NCI-H446 treated with DMSO at 0.1 percent for 48 hours (cell line): ENCODE measurements around the gene HRCT1.
A peak's percentile ranks its signal among the peaks of the same experiment; 100 is the strongest.
"Not testable (repeated sequence)": the region's sequence is repeated elsewhere in the genome, so short reads cannot be mapped to it uniquely, and the experiment has no call there.

ENCODE experiments used
- DNase-seq: peaks from one replicate; lab custom pipeline; 2025; lab: John Stamatoyannopoulos, UW

The HRCT1 gene

DNA sequence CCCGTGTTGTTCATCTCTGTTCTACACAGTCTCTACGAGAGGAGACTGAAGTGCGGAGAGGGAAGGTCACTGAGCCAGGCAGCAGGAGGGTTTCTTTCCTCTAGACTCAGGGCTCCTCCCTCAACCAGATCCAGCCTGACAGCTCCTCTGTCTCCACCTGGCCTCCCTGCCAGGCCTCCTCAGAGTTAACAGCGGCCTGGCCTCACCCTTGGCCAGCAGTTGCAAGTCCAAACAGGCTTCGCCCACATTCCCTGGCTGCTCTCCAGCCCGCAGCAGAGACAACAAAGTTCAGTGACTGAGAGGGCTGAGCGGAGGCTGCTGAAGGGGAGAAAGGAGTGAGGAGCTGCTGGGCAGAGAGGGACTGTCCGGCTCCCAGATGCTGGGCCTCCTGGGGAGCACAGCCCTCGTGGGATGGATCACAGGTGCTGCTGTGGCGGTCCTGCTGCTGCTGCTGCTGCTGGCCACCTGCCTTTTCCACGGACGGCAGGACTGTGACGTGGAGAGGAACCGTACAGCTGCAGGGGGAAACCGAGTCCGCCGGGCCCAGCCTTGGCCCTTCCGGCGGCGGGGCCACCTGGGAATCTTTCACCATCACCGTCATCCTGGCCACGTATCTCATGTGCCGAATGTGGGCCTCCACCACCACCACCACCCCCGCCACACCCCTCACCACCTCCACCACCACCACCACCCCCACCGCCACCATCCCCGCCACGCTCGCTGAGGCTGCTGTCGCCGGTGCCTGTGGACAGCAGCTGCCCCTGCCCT, at the start of gene HRCT1:
HRCT1 (plus strand) TSS at position 291 of the 768 bp plus-strand sequence; CDS start at position 377, 86 bp downstream.
- DNase-seq, result peak; percentile 92

- no peak for DNase-seq
Observed at GRCh38 chr9:35856206-35856605, 49.8 kb upstream of the HRCT1 start.

DNA sequence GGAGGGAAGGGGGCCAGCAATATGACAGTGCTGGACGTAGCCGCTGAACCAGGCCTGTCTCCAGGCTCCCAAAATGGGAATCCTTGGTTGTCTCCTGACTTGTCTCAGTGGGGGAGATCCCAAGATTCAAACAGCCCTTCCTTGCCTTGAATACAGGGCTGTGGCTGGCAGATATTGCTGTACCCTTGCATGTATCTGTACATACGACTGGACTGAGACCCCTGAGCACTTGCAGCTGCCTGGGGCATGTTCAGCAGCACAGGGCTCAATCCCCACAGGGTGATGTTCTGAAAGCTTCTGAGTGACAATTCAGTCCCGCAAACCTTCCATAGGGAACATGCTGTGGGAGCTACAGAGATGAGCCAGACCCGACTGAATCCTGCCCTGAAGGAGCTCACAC, 49.1 kb upstream of the HRCT1 start:
- DNase-seq, result no peak

DNA sequence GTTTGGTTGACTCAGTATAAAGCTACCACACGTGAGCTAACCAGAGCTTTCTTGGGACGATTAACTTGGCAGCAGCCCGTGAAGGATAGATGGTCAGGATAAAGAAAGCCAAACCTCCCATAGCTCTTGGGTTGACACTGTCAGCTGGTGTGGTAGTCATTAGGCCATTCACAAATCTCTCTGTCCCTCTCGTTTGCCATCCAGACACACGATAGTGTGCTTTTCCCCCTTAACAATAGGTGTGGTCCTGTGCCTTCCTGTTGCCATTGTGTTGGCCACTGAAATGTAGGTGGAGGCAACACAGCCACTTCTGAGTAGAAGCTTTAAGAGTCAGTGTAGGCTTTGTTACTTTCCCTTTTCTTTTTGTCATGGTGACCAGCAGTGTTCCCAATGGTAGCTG, 47.5 kb upstream of the HRCT1 start:
- DNase-seq, result no peak

- DNase-seq, result no peak
Observed at GRCh38 chr9:35859310-35859989, 46.6 kb upstream of the HRCT1 start.

DNA sequence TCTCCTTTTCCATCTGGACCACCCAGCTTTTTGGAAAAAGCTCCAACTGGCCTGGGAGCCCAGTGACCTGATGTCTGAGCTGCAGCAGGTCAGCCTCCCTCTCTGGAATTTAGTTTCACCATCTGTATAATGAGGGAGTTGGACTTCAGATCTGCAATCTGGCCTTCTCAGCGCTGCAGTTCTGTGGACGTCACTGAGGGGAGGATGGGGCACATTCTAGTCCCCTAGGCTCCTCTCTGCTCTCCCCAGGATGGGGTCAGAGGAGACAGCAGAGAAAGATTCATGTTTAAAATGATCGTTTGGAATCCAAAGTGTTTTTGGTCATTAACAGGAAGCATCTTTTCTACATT, 46.0 kb upstream of the HRCT1 start:
- no peak for DNase-seq

DNA sequence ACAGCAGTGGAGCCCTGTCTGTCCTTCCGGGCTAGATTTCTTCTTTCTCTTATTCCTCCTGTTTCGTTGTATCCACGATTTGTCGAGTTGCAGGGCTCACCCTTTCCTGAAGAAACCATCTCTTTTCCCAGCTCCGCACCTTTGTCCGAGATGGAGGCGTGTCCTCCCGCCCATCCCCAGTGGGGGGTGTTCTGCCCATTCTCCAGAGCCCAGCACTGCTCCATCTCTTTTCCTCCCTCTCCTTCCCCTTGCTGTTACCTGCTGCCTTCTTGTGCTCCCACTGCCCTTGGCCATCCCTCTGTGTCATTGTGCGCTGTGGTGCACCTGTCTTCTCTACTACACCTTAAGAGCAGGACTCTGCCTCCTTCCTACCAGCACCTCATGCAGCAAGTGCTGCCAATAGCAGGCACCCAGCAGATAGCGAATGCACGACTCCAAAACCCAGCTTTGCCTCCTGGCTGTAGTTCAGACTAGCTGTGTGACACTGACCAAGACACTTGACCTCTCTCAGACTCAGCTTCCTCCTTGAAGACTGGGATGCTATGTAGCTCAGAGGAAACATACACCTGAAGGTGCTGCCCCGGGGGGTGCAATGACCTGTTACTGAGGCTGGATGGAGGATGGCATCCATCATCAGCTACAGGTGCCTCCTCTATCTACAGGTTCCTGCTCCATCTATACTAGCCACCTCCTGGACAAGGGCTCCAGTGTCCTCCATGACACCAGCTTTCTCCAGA, 44.7 kb upstream of the HRCT1 start:
- no peak for DNase-seq

- DNase-seq, result no peak
Observed at GRCh38 chr9:35862328-35862727, 43.7 kb upstream of the HRCT1 start.

GRCh38 chr9:35863583-35863982, 42.4 kb upstream of the HRCT1 start:
- DNase-seq, result no peak

DNA sequence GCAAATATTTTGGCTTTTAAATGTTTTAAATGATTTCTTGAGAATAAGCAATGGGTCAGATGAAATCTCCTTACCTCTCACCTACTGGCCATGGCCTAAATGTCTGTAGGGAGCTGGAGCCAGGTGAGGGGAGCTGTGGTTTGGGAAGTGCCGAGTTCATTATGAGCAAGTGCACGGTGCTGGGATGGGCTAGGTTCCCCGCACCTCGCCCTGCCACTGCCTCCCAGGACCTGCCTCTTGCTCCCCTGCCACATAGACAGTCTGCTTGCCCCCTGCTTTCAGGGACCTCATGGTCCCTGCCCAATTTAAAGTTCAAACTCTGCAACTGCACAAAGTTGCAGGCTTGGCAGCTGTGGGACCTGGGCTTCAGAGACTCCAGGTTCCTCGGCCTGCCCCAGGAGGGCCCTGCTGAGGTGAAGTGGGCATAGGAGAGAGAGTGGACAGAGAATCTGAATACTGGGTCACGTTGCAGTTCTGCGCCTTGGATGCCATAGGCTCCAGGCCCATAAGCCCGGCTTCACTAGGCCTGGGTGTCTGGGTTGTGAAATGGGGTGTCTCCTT, 41.2 kb upstream of the HRCT1 start:
- DNase-seq, result no peak

- no peak for DNase-seq
Observed at GRCh38 chr9:35867538-35867937, 38.5 kb upstream of the HRCT1 start.

- DNase-seq, result no peak
Observed at GRCh38 chr9:35868933-35869332, 37.1 kb upstream of the HRCT1 start.

- DNase-seq, result no peak
Observed at GRCh38 chr9:35869621-35870216, 36.3 kb upstream of the HRCT1 start.

DNA sequence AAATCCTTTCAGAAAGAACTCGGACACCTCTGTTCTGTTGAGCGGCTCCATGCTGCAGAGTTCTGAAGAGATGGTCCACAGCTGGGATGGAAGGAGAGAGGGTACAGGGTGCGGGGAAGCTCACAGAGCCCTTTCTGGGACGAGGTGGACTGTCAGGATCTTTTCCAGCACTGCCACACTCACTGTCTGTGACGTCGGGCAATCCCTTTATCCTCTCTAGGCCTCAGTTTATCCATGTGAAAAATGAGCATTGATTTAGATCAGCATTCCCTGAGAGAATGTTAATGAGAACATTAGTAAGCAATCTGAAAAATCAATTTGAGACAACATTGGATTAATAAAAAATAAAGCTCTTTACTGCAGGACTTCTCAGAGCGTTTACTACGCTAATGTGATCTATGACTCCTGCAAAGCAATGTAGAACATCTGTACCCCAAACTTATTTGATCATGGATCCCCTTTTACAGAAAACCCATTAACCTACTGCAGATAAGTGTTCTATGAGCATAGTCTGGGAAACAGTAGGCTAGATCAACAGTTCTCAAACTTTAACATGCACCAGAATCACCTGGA, 35.6 kb upstream of the HRCT1 start, which contains the start of gene OR13J1:
OR13J1 (minus strand) TSS at position 51 of the 573 bp plus-strand sequence; CDS start at position 51, 0 bp downstream.
- DNase-seq, result no peak

- no peak for DNase-seq
Observed at GRCh38 chr9:35871545-35871944, 34.5 kb upstream of the HRCT1 start.

DNA sequence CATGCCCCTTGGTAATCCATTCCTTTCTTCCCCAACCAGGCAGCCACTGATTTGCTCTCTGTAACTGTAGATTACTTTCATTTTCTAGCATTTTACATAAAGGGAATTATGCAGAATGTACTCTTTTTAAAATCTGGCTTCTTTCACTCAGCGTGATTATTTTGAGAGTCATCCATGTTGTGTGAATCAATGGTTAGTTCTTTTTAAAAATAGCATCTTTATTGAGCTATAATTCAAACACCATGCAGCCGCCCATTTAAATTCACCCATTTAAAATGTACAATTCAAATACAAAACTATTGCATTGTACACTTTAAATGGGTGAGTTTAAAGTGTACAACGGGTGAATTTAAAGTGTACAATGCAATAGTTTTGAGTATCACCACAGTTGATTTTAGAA, 33.5 kb upstream of the HRCT1 start:
- no peak for DNase-seq

DNA sequence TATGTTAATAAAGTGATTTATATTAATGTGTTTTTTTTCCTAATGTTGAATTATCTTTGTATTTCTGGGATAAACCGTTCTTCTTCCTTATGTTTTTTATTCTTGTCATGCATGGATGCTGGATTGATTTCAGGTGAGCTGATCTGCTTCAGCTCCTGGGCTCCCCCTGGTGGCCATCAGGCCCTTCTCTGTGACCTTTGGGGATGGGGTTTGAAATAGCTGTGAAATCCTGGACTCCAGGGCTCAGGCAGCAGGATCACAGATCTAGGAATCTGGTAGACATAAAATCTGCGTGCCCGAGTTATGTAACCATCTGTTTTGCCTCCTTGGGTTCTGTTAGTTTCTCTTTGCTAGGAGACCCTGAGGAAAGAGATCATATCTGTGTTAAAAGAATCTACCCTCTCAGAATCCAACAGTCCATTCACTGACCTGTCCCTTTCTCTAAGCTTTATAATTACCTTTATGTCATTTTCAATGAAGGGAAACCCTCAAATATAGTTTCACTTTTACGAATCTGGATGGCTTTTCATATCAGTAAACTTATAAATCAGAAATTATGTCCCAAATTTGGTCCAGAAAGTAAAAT, 23.6 kb upstream of the HRCT1 start:
- peak; percentile 20 for DNase-seq

- DNase-seq, result no peak
Observed at GRCh38 chr9:35882996-35883395, 23.0 kb upstream of the HRCT1 start.

DNA sequence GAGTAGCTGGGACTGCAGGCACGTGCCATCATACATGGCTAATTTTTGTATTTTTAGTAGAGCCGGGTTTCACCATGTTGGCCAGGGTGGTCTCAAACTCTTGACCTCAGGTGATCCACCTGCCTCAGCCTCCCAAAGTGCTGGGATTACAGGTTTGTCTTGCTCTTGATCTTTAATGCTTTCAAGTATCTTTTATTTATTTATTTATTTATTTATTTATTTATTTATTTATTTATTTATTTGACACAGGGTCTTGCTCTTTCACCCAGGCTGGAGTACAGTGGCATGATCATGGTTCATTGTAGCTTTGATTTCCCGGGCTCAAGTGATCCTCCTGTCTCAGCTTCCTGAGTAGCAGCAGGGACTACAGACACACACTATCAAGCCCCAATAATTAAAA, 21.1 kb upstream of the HRCT1 start:
- DNase-seq, result not testable (repeated sequence)

- DNase-seq, result no peak
Observed at GRCh38 chr9:35891646-35892045, 14.4 kb upstream of the HRCT1 start.

DNA sequence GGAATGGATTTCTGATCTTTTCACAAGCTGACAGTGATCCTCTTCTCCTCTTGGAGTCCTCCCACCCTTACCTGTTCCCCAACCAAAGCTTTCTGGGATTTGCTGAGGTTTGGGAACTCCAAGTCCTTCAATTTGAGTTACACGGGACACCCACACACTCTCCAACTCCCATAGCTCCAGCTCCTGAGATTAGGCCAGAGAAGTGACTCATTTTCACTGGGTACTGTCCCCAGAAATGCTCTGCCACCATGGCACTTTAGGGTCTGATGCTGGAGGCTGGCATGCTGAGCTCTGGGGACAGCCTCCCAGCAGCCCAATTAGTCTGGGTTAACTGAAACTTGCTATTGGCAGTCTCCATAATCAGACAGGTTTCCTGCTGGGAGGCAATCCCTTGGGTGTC, 14.0 kb upstream of the HRCT1 start:
- no peak for DNase-seq
